HepG2 (cell line): ENCODE measurements around the gene FHIT.

Experiments used
- BRF2 ChIP-seq: sonication (generic); formaldehyde crosslinking; IDR thresholded peaks from 2 replicates; pipeline ENCODE4 v1.8.1; 2022; ENCODE audit warnings: mild to moderate bottlenecking, missing genetic modification reagents
- CREB3 ChIP-seq: sonication (generic); formaldehyde crosslinking; IDR thresholded peaks from 2 replicates; pipeline ENCODE4 v1.5.0; 2020; ENCODE audit warnings: missing genetic modification reagents
- FLYWCH1 ChIP-seq: sonication (generic); formaldehyde crosslinking; IDR thresholded peaks from 2 replicates; pipeline ENCODE4 v1.8.1; 2023; ENCODE audit warnings: mild to moderate bottlenecking, missing genetic modification reagents
- FOSL2 ChIP-seq: sonication (generic); formaldehyde crosslinking; IDR thresholded peaks from 2 replicates; pipeline ENCODE4 v1.4.0; 2020; ENCODE audit warnings: missing genetic modification reagents
- HMG20A ChIP-seq: IDR thresholded peaks from 2 replicates; pipeline ENCODE4 v1.6.1; 2016; ENCODE audit warnings: borderline replicate concordance
- IRF9 ChIP-seq: sonication (generic); formaldehyde crosslinking; IDR thresholded peaks from 2 replicates; pipeline ENCODE4 v1.8.0; 2022; ENCODE audit warnings: missing genetic modification reagents, mild to moderate bottlenecking, borderline replicate concordance
- MAX ChIP-seq: IDR thresholded peaks from 2 replicates; pipeline ENCODE4 v1.6.1; 2012; ENCODE audit warnings: inconsistent platforms
- PRPF4 ChIP-seq: fragments of 200-400 bp; formaldehyde crosslinking; IDR thresholded peaks from 2 replicates; pipeline ENCODE4 v1.6.1; 2016; ENCODE audit warnings: low read length, low read depth; ENCODE audit not compliant: poor library complexity, severe bottlenecking
- SP1 ChIP-seq, 2 experiments: fragments of 450-650 bp in 1 of 2; sonication (generic) in 1 of 2; formaldehyde crosslinking in 1 of 2; IDR thresholded peaks; 2 replicates each; pipeline versions ENCODE4 v1.4.0 to v1.6.1; 2016 to 2020; ENCODE audit warnings: missing genetic modification reagents in 1 of 2
- THAP9 ChIP-seq: sonication (generic); formaldehyde crosslinking; IDR thresholded peaks from 2 replicates; pipeline ENCODE4; 2020; ENCODE audit warnings: missing genetic modification reagents, mild to moderate bottlenecking, borderline replicate concordance

GRCh38 chr3:60792249-60792852, 458.9 kb downstream of the FHIT start:
- TF ChIP-seq THAP9 (CRISPR knock-in tag) (no peak), MAX (no peak), SP1 (IDR thresholded peaks at IDR 0.05) (no peak), SP1 (CRISPR knock-in tag; IDR thresholded peaks at IDR 0.05) (no peak), FOSL2 (CRISPR knock-in tag) (no peak), PRPF4 (no peak), CREB3 (CRISPR knock-in tag) (no peak), IRF9 (no peak), FLYWCH1 (no peak), BRF2 (CRISPR knock-in tag) (no peak), HMG20A (no peak)
